ENCODE measurements around the gene KCNQ1OT1.

Gene KCNQ1OT1

DNA sequence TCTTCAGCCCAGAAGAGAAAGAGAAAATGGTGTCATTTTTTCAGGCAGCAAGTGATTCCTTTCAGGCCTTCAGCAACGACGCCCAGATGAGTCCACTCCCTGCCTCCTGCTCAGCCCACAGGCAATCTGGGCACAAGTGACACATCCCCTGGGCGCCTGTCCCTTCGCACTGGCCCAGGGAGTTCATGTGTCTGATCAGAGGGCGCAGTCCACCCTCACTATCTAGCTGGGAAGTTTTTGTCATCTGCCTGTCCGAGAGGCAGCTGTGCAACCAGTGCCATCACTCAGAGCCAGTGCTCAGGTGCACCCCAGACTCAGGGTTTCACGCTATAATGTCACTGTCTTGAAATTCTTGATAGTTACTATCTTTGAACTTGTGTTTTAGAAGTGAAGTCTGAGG is 1.4 kb upstream of the KCNQ1OT1 start:
- DNase-seq = no peak

DNA sequence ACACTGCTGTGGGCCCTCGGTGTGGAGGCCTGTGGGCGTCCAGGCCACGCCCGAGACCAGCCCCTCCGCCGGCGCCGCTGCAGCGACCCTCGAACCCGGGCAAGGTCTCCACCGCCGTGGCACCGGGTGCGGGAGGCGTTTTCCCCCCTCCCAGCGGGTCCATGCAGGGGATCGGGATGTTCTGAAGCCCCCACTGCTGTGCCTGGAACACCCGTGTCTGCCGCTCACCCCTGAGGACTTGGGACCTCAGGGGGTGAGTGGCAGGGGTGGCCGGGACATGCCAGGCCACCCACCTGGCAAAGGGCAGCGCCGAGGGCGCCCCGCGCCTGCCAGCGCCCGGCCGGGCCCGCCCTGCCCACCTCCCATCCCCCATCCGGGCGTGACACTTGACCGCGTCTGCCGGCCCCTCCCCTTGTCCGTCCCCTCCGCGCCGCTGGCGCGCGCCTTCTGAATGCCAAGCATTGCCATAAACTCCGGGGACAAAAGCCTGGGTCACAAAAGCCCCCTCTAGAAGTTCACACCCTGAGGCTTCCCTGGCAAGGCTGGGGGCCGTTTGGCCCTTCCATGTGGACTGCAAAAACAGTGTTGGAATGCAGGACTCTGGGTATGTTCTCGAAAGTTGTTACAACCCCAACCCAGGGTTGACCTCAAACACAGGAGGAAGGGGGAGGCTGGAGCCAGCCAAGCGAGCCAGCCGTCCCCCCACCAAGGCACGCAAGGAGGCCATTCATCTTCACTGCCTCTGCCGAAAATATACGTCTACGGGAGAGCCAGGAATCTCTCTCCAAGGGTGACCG is 819 bp upstream of the KCNQ1OT1 start:
- DNase-seq = no peak

DNA sequence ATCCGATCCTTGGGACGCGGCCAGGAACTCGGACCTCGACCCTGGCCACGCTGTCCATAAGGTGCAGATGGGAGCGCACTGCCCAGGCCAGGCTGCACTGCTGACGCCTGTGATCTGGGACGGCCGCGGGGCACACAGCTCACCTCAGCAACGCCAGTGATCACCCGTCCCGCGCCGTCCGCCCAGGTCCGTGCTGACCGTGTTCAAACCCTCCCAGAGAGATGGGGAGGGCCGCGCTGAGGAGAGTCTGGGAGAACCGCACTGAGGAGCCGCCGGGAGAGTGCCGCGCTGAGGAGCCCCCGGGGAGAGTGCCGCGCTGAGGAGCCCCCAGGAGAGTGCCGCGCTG is 636 bp downstream of the KCNQ1OT1 start:
- no peak for DNase-seq

DNA sequence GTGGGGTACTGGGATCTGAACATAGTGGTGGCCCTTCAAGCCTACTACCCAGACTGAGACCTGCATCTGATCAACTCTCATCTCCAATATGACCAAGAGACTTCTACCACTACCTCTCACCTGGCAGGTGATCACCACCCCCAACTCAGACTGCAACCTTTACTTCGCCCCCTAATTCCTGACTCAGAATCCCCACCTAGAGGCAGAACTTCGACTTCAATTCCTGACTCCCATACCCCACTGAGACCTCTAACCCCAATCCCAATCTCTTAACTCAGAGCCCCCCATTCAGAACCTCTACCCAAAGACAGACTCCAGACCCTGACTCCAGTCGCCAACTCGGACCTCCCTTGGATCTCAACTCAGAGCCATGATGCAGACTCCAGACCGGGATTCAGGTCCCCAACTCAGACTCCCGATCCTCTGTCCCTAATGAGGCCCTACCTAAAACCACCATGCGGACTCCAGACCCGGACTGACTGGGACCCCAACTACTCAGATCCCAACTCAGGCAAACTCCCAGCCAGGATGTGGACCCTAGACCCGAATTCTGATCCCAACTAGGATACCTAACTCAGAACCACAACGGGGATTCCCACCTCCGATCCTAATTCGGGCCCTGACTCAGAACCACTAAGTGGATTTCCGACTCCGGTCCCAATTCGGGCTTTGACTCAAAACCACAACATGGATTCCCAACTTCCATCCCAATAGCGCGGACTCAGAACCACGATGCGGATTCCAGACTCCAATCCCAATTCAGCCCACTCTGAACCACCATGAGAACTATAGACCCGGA is 1.2 kb downstream of the KCNQ1OT1 start:
- DNase-seq = no peak

DNA sequence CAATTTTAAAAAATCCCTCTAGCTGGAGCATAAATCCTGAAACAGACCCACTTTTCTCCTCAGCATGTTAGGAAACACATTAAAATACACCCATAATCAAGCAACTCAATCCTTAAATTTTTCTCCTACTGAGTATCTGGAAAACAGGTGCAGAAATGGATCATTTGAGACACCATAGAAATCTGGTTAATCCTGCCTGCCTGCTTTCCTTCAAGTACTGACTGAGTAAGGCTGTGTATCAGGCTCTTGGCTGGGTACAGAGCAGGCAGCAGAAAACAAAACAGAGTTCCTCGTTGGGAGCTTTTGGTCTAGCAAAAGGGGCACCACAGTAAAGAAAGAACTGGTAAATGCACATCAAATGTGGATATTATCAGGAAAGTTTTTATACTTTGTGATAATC is 1.9 kb downstream of the KCNQ1OT1 start:
- DNase-seq = no peak

DNA sequence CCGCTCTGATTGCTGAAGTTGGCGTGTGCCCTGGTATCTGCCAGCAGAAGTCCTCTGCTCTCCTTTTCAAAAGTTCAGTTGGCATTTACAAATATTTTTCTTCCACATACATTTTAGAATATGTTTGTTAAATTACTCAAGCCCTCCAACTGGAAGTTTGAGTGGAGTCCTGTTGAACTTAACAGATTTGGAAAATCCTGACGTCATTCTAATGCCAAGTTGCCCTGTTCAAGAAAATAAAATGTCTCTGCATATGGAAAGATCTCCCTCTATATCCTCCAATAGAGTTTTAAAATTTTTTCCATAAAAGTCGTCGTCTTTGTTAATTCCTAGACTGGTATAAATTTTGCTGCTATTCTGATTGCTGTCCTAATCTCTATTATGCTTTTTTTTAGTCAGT is 3.3 kb downstream of the KCNQ1OT1 start:
- no peak for DNase-seq

DNA sequence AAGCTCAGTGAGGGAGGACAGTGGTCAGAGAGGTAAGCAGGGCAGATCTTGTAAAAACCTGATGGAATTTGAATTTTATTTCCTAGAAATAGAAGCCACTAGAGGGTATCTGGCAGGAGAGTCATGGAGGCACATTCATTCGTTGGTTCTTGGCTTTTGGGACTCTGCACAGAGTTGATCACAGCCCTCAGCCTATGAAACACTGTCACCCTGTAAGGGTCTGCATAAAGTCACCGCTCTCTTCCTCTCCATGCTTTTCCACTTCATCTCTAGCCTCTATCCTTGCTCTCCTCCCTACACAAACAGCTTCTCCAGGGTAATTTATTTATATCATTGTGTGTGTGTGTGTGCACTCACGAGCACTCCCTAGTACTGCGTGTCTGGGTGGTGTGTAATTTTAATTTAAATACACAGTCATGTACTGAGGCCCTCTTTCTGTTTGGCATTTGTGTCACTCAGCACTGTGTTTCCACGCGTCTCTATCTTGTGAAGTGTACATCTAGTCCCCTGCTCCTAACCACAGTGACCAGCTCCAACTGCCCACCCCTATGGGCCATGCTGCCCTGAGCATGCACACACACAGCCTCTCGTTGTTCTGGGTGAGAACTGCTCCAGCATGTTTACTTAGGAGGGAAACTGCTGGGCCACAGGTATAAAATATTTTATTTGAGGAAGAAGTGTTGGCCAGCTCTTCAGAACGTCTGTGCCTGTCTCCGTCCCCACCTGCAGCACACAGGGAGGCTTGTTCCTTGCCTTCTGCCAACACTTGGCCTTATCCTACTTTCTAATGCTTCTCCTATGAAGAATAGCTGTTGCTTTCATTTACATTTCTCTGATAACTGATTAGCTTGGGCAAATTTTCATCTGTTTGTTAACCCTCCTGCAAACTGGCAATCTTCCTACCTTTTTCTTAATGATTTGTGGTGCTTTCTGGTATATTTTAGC is 4.5 kb downstream of the KCNQ1OT1 start:
- no peak for DNase-seq

DNA sequence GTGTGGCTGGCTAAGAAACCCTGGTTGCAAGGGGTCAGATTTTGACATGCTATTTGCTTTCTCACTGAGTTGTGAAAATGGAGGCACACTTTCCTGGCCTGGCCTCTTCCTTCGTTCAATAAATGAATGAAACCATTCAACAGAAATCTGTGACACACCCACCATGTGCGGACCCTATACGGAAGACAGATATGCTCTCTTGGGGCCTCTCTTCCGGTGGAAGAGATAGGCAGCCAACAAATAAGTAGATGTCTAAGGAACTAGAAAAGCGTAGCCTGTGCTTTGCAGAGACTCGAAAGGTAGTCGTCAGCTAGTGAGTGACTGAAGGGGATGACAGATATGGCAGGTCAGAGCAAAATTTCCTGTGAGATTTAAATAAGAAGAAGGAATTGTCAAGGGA is 5.3 kb downstream of the KCNQ1OT1 start:
- DNase-seq = no peak

DNA sequence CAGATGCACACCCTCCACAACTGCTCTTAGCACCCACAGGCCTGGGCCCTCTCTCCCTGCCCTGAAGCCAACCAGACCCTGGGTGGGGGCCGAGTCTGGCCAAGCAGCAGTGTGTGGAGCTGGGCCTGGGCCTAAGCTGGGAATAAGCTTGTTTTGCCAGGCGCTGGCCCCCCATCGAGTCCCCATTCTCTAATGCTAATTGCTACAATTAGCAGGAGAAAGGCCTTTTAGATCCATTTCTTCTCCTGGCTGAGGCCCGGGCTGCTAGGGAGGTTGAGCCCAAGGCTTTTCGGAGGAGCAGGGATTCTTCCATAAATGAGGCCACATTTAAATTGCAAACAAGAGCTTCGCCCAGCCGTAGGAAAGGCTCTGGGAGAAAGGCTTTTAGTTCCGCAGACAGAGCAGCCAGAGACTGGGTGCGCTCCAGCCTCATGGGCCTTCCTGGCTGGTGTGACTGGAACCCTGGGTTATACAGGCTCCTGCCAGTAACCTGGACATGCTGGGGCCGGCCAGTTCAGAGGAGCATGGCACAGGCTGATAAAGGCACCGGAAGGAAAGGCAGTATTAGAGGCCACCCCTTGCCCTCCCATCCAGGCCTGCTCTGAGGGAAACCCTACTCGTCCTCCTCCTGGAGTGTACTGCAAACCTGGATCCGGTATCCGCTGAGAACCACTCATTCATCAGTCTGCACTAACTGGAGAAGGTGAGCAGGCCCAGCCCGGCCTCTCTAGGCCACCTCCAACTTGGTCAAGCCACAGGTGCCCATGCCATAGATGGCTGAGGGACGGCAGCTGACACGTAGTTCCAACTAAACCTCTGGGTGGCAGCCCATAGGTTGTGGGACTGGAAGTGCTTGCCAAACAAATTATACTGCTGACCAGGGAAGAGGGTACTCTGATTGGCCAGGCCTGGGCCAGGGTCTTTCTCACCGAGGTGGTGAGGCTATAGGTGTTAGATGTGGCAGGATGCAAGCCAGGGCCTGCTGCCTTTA is 6.2 kb downstream of the KCNQ1OT1 start:
- DNase-seq = no peak

DNA sequence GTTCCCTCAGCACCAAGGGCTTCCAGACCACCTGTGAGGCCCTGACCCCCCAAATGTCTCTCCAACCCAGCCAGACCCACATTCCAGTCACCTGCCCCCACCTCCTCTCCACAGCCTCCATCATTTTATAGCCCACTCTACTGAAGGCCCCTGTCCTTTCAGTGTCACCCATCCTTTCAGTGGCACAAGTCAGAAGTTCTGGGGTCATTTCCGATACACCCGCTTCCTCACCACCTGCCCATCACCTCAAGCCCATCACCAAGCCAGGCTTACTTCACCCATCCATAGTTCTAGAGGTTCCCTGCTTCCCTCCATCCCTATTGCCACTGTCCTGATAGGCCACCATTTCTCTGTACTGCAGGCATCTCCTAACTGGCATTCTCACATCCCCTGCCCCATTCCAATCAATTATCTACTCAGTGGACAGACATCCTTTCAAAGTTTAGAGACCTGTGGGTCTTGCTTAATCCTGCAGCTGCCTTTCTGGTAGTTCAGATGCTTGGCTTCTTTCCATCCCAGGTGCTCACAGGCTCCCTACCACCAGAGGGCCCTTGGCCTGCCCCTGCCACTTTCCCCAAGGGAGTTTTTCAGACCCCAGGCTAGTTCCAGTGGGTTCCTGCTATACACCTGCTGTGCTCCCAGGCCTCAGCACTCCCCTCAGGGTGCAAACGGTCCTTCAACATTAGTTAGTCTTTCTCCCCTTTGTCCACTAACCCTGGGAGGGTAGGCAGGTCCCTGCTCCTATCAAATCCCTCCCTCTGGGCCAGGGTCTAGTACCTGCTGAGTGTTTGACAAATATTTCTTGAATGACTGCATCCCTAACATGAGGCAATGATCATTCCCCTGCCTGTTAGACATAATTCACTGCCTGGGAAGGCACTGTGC is 7.6 kb downstream of the KCNQ1OT1 start:
- DNase-seq = no peak

DNA sequence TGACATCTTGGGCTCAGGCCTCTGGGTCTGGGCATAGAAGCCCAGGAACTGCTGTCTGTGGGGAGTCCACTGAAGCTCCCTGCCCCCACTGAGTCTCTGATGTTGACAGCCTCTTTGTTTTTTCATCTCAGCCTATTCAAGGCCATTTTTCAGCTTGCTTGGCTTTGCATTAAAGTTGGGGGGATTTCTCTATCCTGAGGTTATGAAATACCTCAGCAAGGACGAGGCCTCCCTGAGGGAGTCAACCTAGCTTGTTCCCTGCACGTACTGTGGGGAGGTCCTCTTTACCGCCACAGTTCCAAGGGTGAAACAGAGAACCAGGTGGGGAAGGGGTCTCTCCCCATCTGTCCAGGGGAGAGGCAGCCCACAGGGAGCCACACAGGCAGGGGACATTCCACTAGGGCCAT is 8.4 kb downstream of the KCNQ1OT1 start:
- no peak for DNase-seq

DNA sequence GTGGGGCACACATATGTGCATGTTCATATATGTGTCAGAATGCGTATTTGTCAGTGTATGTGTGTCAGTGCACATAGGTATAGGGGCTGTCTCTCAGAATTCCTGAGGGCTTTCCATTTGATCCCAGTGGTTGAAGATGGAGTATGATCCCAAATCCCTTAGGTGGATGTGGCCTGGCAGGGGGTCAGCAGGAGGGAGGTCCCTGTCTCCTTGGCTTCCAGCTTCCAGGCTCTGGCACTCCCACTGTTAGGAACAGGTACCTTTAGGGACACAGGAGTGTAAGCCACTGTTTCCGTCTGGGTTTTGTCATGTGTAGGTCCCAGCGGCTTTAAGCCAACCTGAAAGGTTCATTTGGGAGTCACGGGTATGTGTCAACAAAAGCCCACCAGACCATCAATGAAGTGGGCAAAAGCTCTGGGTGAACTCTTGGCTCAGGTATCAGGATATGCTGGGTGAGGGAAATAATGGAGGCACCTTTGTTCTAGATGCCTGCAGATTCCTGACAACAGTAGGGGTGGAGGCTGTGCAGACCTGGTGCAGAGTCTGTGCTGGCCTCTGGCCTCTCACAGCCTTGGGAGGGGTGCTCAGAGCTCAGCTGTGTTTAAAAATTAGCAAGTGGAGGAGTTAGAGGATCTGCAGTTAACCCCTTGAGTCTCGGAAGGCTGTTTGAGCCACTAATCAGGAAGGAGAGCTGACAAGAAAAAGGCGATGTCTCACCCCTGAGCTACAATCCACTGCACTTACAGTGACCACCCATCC is 9.0 kb downstream of the KCNQ1OT1 start:
- no peak for DNase-seq

DNA sequence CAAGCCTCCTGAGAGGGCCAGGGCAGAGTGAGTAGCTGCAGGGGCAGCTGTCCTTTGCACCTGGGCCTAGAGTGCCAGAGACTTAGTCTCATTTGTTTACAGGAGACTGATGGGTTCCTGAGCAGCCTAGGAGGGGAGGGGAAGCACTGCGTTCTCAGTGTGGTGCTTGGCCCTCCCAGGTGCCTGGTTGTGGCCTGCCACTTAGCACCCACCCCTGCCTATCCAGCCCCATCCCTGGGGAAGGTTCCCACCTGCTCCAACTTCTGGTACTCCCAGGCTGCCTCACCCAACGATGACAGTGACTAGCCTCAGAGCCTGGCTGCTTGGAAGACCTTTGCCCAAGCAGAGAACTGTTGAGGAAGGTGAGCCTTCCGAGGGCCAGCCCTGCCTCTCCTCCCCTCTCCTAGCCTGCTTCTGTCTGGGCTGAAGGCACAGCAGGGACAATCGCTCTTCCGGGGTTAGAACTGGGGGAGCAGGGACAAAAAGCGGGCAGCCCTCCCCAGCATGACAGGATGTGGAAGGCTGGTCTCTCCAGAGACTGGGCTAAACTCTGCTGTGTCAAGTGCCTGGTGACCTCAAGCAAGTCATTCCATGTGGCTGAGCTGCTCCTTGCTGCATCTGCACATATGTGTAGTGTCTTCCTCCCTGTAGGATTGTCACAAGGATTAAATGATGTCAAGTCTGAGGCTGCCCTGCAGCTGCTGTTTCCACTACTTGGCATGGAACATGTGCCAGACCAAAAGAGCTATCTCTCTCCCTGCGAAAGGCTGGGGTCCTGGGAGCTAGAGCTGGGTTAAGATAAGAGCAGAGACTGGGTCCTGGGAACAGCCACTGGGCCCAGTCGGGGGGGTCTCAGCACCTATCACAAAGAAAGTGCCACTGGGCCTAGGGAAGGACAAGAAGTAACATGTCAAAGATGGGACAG is 9.9 kb downstream of the KCNQ1OT1 start:
- DNase-seq = no peak

DNA sequence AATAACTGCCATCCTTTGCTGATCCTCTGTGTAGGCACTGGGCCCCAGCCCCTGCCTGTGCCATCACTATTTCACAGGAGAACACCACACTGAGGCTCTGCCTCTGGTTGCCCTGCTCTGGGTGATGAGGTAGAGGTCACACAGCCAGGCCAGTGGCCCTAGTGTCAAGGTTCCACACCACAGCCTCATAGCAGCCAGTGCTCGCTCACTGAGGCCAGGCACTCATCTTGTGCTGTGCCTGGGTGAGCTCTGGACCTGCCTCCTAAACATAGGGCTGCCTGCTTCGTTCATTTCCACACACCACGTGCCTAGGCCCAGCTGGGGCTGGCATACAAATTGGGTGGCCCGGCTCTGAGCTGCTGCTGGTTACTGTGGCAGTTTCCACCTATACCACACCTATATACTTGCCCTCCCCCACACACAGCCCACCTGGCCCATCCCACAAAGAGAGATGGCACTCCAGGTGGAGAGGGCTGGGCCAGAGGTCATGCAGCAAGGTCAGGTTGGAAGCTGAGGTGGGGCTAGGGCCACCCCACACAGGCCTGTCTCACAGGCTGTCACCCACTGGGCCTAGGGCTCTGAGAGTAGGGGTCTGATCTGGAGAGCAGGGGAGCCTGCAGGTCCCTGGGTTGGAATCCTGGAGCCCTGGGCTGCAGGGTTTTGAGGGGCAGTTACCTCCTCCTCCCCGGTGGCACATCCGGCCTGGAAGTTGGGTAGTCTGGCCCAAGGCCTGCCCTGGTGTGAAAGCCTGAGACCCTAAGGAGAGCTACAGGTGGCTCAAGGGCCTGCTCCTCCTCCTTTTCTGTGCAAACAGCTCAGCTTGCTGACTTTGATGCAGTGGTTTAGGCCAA is 11.2 kb downstream of the KCNQ1OT1 start:
- no peak for DNase-seq

DNA sequence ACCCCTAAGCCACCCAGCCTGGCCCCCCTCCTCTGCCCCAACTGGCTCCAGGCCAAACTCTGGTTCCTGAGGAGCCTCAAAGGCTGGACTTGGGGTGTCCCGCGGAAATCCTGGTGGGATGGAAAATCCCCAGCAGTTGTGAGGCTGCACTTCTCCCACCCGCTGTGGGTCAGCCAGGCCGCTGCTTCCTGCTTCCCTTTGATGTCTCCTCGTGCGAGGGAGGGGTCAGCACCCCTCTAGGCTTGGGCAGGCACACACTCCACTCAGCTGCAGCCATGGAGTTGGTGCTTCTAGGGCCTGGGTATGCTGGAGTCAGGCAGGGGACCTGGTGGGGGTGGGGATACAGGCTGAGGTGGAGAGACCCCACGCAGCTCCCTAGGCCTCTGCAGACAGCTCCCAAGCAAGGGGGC is 12.0 kb downstream of the KCNQ1OT1 start:
- DNase-seq = no peak

DNA sequence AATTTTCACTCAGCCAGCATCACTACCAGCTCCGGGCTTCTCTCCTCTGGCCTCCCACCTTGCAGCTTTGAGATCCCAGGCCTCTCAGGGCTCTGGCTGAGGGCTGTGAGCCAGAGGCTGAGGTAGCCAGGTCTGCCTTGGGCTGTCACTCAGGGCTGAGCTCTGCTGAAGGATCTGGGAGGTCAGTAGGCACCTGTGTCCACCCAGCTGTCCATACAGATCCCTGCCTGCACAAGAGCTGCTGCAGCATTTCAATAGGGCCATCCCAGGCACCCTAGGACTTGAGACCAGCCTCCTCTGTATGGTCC is 12.6 kb downstream of the KCNQ1OT1 start:
- DNase-seq = no peak

DNA sequence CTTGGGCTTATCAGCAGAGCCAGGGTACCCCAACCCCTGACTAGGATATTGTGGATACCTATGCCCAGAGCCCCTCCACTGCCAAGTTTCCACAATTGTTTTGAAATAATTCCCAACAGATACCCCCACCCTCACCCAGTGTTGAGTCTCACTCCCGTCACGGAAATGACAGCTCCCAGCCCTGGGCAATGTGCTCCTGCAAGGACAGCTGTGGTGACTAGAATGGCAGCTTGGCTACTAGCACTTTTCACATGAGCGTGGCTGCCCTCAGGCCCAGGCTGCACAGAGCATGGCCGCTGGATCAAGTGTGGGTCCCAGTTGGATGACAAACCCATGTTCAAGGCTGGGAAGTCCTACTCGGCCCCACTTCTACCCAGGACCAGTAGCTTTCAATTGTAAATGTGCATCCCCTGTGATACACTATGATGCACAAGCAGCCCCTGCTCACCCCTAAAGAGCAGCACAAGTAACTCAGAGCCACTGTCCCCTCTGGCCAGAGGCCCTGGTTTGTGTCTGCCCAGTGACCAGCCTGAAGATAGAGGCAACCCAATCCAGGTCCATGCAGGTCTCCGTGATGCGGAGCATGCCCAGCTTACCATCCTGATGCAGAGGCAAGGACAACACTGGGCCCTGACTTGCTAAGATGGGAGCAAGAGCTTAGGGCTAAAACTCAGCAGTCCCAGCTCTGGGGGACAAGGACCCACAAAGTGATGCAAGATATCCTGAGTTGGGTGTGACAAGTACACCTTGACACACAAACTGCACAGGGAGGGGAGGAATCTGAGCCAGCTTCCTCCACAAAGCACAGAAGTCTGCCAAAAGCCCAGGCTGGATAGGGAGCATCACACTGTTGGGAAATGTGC is 13.2 kb downstream of the KCNQ1OT1 start:
- DNase-seq = no peak
